ENCODE measurements around the gene DCHS2.

- TF ChIP-seq, protein P1, sequence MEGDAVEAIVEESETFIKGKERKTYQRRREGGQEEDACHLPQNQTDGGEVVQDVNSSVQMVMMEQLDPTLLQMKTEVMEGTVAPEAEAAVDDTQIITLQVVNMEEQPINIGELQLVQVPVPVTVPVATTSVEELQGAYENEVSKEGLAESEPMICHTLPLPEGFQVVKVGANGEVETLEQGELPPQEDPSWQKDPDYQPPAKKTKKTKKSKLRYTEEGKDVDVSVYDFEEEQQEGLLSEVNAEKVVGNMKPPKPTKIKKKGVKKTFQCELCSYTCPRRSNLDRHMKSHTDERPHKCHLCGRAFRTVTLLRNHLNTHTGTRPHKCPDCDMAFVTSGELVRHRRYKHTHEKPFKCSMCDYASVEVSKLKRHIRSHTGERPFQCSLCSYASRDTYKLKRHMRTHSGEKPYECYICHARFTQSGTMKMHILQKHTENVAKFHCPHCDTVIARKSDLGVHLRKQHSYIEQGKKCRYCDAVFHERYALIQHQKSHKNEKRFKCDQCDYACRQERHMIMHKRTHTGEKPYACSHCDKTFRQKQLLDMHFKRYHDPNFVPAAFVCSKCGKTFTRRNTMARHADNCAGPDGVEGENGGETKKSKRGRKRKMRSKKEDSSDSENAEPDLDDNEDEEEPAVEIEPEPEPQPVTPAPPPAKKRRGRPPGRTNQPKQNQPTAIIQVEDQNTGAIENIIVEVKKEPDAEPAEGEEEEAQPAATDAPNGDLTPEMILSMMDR (IDR thresholded peaks at IDR 0.05; ENCODE audit: poor library complexity) = no peak
- TF ChIP-seq EZH2phosphoT487 (IDR thresholded peaks at IDR 0.05; ENCODE audit: low read depth, severe bottlenecking, unreplicated experiment) (no peak), EZH2 (IDR thresholded peaks at IDR 0.05; ENCODE audit: borderline replicate concordance) (no peak)
Observed at GRCh38 chr4:154472858-154473257, 18.7 kb downstream of the DCHS2 start.
